ENCODE results near the gene ARHGEF28.

Gene ARHGEF28

GRCh38 chr5:73673161-73673591, 47.2 kb downstream of the ARHGEF28 start:
- Histone ChIP-seq H3K36me3 (ENCODE audit: insufficient read depth, low read length) (no peaks in the 10 kb centered on the region), H3K9ac (ENCODE audit: low read depth, low read length) (no peak overlapping the region), H3K4me1 (ENCODE audit: insufficient read depth, low read length) (no peaks in the 10 kb centered on the region), H3K79me2 (ENCODE audit: insufficient read depth, low read length) (no peaks in the 10 kb centered on the region), H3K27ac (ENCODE audit: low read length) (no peak overlapping the region), H3K27me3 (ENCODE audit: insufficient read depth, low read length, poor library complexity) (peaks cover 2% of the 10 kb centered on the region), H3K4me2 (ENCODE audit: insufficient read depth, low read length) (no peak overlapping the region), H2AFZ (ENCODE audit: low read depth, low read length) (no peak overlapping the region), H3K9me3 (ENCODE audit: insufficient read depth, low read length, severe bottlenecking) (no peaks in the 10 kb centered on the region), H3K4me3 (ENCODE audit: low read depth in 1 of 2, low read length in 2 of 2) (no peak overlapping the region), H4K20me1 (ENCODE audit: insufficient read depth, low read length) (no peaks in the 10 kb centered on the region)
- ATAC-seq (ENCODE audit: insufficient read depth, low read depth) (no peak), DNase-seq (no peak)
- TF ChIP-seq CTCF (IDR thresholded peaks at IDR 0.05; ENCODE audit: borderline replicate concordance, extremely low read depth, low read length, poor library complexity, severe bottlenecking) (no peak), EZH2 (IDR thresholded peaks at IDR 0.05; ENCODE audit: borderline replicate concordance, low read depth, low read length, severe bottlenecking) (no peak)

DNA sequence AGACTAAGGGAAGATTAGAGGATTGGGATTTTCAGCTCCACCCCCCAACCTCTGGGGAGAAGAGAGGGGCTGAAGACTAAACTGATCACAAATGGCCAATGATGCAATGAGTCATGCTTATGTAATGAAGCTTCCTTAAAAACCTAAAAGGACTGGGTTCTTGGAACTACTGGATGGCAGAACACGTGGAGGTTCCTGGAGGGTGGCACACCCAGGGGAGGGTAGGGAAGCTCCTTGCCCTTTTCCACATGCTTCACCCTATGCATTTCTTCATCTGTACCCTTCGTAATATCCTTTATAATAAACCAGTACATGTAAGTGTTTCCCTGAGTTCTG, 48.6 kb downstream of the ARHGEF28 start:
- TF ChIP-seq CTCF (IDR thresholded peaks at IDR 0.05; ENCODE audit: borderline replicate concordance, extremely low read depth, low read length, poor library complexity, severe bottlenecking) (no peak), EZH2 (IDR thresholded peaks at IDR 0.05; ENCODE audit: borderline replicate concordance, low read depth, low read length, severe bottlenecking) (no peak)
- H2AFZ ChIP-seq (ENCODE audit: low read depth, low read length) = no peak overlapping the region
- ATAC-seq (ENCODE audit: insufficient read depth, low read depth) = no peak
- no peak overlapping the region for H3K27ac ChIP-seq (ENCODE audit: low read length)
- DNase-seq = no peak
- H3K4me1 ChIP-seq (ENCODE audit: insufficient read depth, low read length) = no peaks in the 10 kb centered on the region
- H3K36me3 ChIP-seq (ENCODE audit: insufficient read depth, low read length) = no peaks in the 10 kb centered on the region
- H3K4me3 ChIP-seq (ENCODE audit: low read depth in 1 of 2, low read length in 2 of 2) = no peak overlapping the region
- H3K27me3 ChIP-seq (ENCODE audit: insufficient read depth, low read length, poor library complexity) = peaks cover 2% of the 10 kb centered on the region
- no peaks in the 10 kb centered on the region for H4K20me1 ChIP-seq (ENCODE audit: insufficient read depth, low read length)
- H3K79me2 ChIP-seq (ENCODE audit: insufficient read depth, low read length) = no peaks in the 10 kb centered on the region
- no peak overlapping the region for H3K9ac ChIP-seq (ENCODE audit: low read depth, low read length)
- H3K9me3 ChIP-seq (ENCODE audit: insufficient read depth, low read length, severe bottlenecking) = no peaks in the 10 kb centered on the region
- H3K4me2 ChIP-seq (ENCODE audit: insufficient read depth, low read length) = no peak overlapping the region

GRCh38 chr5:73678322-73678740, 52.3 kb downstream of the ARHGEF28 start:
- no peaks in the 10 kb centered on the region for H4K20me1 ChIP-seq (ENCODE audit: insufficient read depth, low read length)
- no peak overlapping the region for H3K4me3 ChIP-seq (ENCODE audit: low read depth in 1 of 2, low read length in 2 of 2)
- H3K79me2 ChIP-seq (ENCODE audit: insufficient read depth, low read length) = no peaks in the 10 kb centered on the region
- DNase-seq (no peak), ATAC-seq (ENCODE audit: insufficient read depth, low read depth) (no peak)
- no peaks in the 10 kb centered on the region for H3K4me1 ChIP-seq (ENCODE audit: insufficient read depth, low read length)
- H2AFZ ChIP-seq (ENCODE audit: low read depth, low read length) = no peak overlapping the region
- no peak overlapping the region for H3K4me2 ChIP-seq (ENCODE audit: insufficient read depth, low read length)
- no peak overlapping the region for H3K27ac ChIP-seq (ENCODE audit: low read length)
- H3K27me3 ChIP-seq (ENCODE audit: insufficient read depth, low read length, poor library complexity) = peaks cover 2% of the 10 kb centered on the region
- H3K9ac ChIP-seq (ENCODE audit: low read depth, low read length) = no peak overlapping the region
- H3K9me3 ChIP-seq (ENCODE audit: insufficient read depth, low read length, severe bottlenecking) = no peaks in the 10 kb centered on the region
- TF ChIP-seq EZH2 (IDR thresholded peaks at IDR 0.05; ENCODE audit: borderline replicate concordance, low read depth, low read length, severe bottlenecking) (no peak), CTCF (IDR thresholded peaks at IDR 0.05; ENCODE audit: borderline replicate concordance, extremely low read depth, low read length, poor library complexity, severe bottlenecking) (no peak)
- H3K36me3 ChIP-seq (ENCODE audit: insufficient read depth, low read length) = no peaks in the 10 kb centered on the region

GRCh38 chr5:73678807-73679206, 52.8 kb downstream of the ARHGEF28 start:
- DNase-seq (no peak), ATAC-seq (ENCODE audit: insufficient read depth, low read depth) (no peak)
- Histone ChIP-seq H3K79me2 (ENCODE audit: insufficient read depth, low read length) (no peaks in the 10 kb centered on the region), H3K4me1 (ENCODE audit: insufficient read depth, low read length) (no peaks in the 10 kb centered on the region), H4K20me1 (ENCODE audit: insufficient read depth, low read length) (no peaks in the 10 kb centered on the region), H3K36me3 (ENCODE audit: insufficient read depth, low read length) (no peaks in the 10 kb centered on the region), H3K4me3 (ENCODE audit: low read depth in 1 of 2, low read length in 2 of 2) (no peak overlapping the region), H3K9me3 (ENCODE audit: insufficient read depth, low read length, severe bottlenecking) (no peaks in the 10 kb centered on the region), H3K27me3 (ENCODE audit: insufficient read depth, low read length, poor library complexity) (peaks cover 2% of the 10 kb centered on the region), H3K27ac (ENCODE audit: low read length) (no peak overlapping the region), H3K4me2 (ENCODE audit: insufficient read depth, low read length) (no peak overlapping the region), H3K9ac (ENCODE audit: low read depth, low read length) (no peak overlapping the region), H2AFZ (ENCODE audit: low read depth, low read length) (no peak overlapping the region)
- TF ChIP-seq CTCF (IDR thresholded peaks at IDR 0.05; ENCODE audit: borderline replicate concordance, extremely low read depth, low read length, poor library complexity, severe bottlenecking) (no peak), EZH2 (IDR thresholded peaks at IDR 0.05; ENCODE audit: borderline replicate concordance, low read depth, low read length, severe bottlenecking) (no peak)

All from DND-41 (cell line).